ENCODE results near the gene TOPBP1.

Gene TOPBP1

DNA sequence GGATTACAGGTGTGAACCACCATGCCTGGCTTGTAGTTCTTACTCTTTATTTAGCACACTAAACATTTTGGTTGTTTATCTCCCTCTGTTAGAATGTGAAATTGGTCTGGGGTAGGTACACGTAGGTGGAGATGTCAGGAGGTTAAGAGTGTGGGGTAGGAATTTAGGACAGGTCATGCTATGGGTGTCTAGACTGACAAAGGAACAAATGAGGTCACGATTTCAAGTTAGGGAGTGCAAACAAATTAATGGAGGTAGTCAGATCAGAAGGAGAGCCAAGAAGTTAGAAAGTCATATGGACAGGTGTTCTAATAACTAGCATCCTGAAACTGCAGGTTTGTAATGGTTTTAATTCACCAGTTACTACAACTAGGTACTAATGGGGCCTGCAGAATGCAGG, 68.5 kb downstream of the TOPBP1 start:
- H3K27me3 ChIP-seq: no peaks in the 10 kb centered on the region
- no peaks in the 10 kb centered on the region for H3K4me1 ChIP-seq
- H3K36me3 ChIP-seq: peaks cover 19% of the 10 kb centered on the region
- DNase-seq: no peak
- H3K9me3 ChIP-seq: no peaks in the 10 kb centered on the region
- TF ChIP-seq, protein P1, sequence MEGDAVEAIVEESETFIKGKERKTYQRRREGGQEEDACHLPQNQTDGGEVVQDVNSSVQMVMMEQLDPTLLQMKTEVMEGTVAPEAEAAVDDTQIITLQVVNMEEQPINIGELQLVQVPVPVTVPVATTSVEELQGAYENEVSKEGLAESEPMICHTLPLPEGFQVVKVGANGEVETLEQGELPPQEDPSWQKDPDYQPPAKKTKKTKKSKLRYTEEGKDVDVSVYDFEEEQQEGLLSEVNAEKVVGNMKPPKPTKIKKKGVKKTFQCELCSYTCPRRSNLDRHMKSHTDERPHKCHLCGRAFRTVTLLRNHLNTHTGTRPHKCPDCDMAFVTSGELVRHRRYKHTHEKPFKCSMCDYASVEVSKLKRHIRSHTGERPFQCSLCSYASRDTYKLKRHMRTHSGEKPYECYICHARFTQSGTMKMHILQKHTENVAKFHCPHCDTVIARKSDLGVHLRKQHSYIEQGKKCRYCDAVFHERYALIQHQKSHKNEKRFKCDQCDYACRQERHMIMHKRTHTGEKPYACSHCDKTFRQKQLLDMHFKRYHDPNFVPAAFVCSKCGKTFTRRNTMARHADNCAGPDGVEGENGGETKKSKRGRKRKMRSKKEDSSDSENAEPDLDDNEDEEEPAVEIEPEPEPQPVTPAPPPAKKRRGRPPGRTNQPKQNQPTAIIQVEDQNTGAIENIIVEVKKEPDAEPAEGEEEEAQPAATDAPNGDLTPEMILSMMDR (IDR thresholded peaks at IDR 0.05; ENCODE audit: low read depth, low read length): no peak
- no peak overlapping the region for H3K4me3 ChIP-seq (ENCODE audit: low read depth, low read length)

GRCh38 chr3:133592843-133593242, 68.9 kb downstream of the TOPBP1 start:
- DNase-seq: no peak
- peaks cover 20% of the 10 kb centered on the region for H3K36me3 ChIP-seq
- H3K4me3 ChIP-seq (ENCODE audit: low read depth, low read length): no peak overlapping the region
- H3K4me1 ChIP-seq: no peaks in the 10 kb centered on the region
- no peaks in the 10 kb centered on the region for H3K27me3 ChIP-seq
- no peaks in the 10 kb centered on the region for H3K9me3 ChIP-seq
- TF ChIP-seq, protein P1 (IDR thresholded peaks at IDR 0.05; ENCODE audit: low read depth, low read length): no peak

- H3K9me3 ChIP-seq: no peaks in the 10 kb centered on the region
- TF ChIP-seq, protein P1 (IDR thresholded peaks at IDR 0.05; ENCODE audit: low read depth, low read length): no peak
- DNase-seq: no peak
- peaks cover 36% of the 10 kb centered on the region for H3K36me3 ChIP-seq
- H3K4me3 ChIP-seq (ENCODE audit: low read depth, low read length): no peak overlapping the region
- no peaks in the 10 kb centered on the region for H3K27me3 ChIP-seq
- no peaks in the 10 kb centered on the region for H3K4me1 ChIP-seq
These were observed 70.4 kb downstream of the TOPBP1 start for GRCh38 chr3:133591271-133591742.

DNA sequence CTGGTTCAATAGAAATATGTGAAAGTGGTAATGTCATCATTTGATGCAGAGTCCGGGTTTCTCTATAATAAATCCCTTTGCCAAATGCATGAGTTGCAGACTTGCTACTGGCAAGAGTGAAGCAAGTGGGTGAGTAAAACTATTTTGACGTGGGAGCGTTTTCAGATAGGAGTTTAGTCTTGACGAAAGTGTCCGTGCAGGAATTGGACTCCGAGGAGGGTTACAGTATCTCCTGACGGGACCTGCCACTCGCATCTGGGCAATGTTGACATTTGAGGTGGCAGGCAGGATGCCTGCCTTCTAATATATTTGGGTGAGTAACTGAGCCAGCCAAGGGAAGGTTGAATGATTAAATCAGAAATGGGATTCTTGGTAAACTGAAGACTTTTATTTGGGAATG, 72.2 kb downstream of the TOPBP1 start:
- Histone ChIP-seq H3K27me3 (no peaks in the 10 kb centered on the region), H3K4me3 (ENCODE audit: low read depth, low read length) (no peak overlapping the region), H3K9me3 (no peaks in the 10 kb centered on the region), H3K36me3 (peaks cover 54% of the 10 kb centered on the region), H3K4me1 (no peaks in the 10 kb centered on the region)
- TF ChIP-seq, protein P1 (IDR thresholded peaks at IDR 0.05; ENCODE audit: low read depth, low read length): no peak
- no peak for DNase-seq

DNA sequence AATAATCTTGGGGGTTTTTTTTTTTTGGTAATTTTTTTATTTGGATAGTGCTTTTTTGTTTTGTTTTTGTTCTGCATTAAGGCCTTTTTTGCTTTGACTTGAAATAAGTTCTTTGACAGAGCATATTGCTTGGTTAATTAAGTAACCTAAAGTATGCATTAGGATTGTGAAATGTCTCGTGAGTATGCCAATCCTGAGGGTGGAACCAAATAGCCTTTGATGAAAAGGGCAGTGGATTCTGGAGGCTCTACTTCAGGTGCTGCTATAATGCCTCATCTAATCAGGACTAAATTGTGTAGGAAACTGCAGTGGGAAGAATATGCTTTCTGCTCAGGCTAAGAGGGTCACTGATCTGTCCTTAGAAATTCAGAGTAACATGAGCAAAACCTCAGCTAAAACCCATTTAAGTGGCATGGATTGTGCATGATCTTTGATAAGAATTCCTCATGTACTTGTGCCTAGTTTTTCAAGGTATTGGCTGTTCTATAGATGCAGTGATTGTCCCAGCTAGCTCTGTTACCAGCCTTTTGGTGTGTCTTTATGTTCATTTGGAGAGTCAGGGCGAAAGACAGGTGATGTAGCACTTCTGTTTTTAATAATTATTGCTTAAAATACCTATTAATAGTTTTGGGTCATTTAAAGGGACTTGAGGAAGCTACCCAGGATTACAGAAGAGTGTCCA, 72.8 kb downstream of the TOPBP1 start:
- H3K4me3 ChIP-seq (ENCODE audit: low read depth, low read length): no peak overlapping the region
- no peaks in the 10 kb centered on the region for H3K27me3 ChIP-seq
- no peaks in the 10 kb centered on the region for H3K9me3 ChIP-seq
- H3K36me3 ChIP-seq: peaks cover 59% of the 10 kb centered on the region
- H3K4me1 ChIP-seq: no peaks in the 10 kb centered on the region
- DNase-seq: no peak
- TF ChIP-seq, protein P1 (IDR thresholded peaks at IDR 0.05; ENCODE audit: low read depth, low read length): no peak

- Histone ChIP-seq H3K4me3 (ENCODE audit: low read depth, low read length) (no peak overlapping the region), H3K27me3 (no peaks in the 10 kb centered on the region), H3K36me3 (peaks cover 68% of the 10 kb centered on the region), H3K4me1 (no peaks in the 10 kb centered on the region), H3K9me3 (no peaks in the 10 kb centered on the region)
- no peak for DNase-seq
- TF ChIP-seq, protein P1 (IDR thresholded peaks at IDR 0.05; ENCODE audit: low read depth, low read length): no peak
These were observed 73.7 kb downstream of the TOPBP1 start for GRCh38 chr3:133588035-133588434.

Data from BE2C (cell line).